ENCODE data around the gene GLT1D1. TPM values are rescaled to one million over a fixed set of nuclear protein-coding genes. Genes with fewer than 3 reads are reported as not detected.

Gene GLT1D1
- total RNA-seq, 2 experiments from 2014 or later: 0.30 to 0.53 TPM

DNA sequence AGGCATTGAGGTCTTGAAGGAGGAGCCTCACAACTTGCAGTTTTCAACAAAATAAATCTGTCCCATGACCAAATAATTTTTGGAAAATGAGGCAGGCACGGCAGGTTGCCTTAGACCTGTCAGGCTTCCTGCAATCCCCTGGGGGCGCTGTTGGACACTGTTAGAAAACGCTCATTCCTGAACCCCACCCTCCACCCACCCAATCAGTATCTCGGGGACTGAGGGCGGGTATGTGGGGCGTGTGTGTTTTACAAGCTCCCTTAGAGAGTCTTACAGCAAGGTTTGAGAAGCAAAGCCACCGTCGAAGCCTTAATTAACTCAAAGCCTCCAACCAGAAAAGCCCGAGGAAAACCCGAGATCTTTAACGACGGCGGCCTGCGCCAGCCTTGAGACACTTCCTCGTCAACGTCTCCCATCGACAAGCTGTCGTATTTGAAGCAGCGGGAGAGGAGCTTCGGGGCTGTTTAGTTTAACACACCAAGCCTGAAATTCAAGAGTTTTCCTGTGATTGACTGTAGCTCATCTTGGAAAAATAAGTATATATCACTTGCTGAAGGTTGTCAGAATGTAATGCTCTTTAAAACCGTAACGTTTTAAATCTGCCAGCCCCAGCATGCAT, 123.0 kb downstream of the GLT1D1 start:
- ATAC-seq: peak; percentile 71
- intact Hi-C loops (cut with DNase I, micrococcal nuclease): no loop called here
- POLR2A ChIA-PET: no interaction called here

GRCh38 chr12:128977441-128977840, 124.2 kb downstream of the GLT1D1 start:
- POLR2A ChIA-PET: no interaction called here
- Mint-ChIP-seq H3K9me3 (ENCODE audit: low read depth) (no peaks in the 10 kb centered on the region), H3K4me3 (no peak overlapping the region), H3K27me3 (peaks cover 23% of the 10 kb centered on the region), H3K27ac (no peak overlapping the region), H3K4me1 (no peaks in the 10 kb centered on the region), H3K36me3 (ENCODE audit: low read depth) (no peaks in the 10 kb centered on the region)
- no peak for DNase-seq
- CTCF ChIA-PET: no interaction called here
- no peak for ATAC-seq
- intact Hi-C loops (cut with DNase I, micrococcal nuclease): no loop called here

More for the DNA sequence above, 123.0 kb downstream of the GLT1D1 start:
- no peaks in the 10 kb centered on the region for H3K9me3 Mint-ChIP-seq (ENCODE audit: low read depth)
- H3K27me3 Mint-ChIP-seq: peaks cover 20% of the 10 kb centered on the region
- CTCF ChIA-PET: interaction anchor here (0.6 to 1.7 kb wide), 5 partner anchors 11 to 824 kb away, joined by 3 to 4 read pairs (median 3); no protein-coding TSS in a partner anchor
- peak; percentile 73 for DNase-seq
- no peaks in the 10 kb centered on the region for H3K4me1 Mint-ChIP-seq
- no peak overlapping the region for H3K27ac Mint-ChIP-seq
- no peak overlapping the region for H3K4me3 Mint-ChIP-seq
- H3K36me3 Mint-ChIP-seq (ENCODE audit: low read depth): no peaks in the 10 kb centered on the region

DNA sequence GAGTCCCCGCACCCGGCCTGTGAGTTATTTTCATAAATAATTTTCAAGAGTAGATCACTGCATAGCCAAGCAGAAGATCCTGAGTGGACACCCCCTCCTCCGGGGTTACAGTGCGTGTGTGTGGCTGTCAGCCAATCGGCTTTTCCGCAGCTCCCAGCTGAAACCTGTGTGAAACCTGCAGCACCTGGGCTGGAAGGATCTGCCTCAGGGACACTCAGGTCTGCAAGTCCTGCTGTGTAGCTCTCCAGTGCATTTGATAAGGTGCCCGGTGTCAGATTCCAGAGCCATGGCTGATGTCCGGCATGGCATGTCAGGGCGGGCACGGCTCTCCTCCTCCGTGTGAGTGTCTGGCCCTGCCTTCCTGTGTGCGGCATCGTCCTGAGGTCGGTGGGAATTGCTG, 124.8 kb downstream of the GLT1D1 start:
- ATAC-seq (no peak), DNase-seq (no peak)
- H3K27me3 Mint-ChIP-seq: peaks cover 21% of the 10 kb centered on the region
- CTCF ChIA-PET: no interaction called here
- POLR2A ChIA-PET: no interaction called here
- H3K4me1 Mint-ChIP-seq: no peaks in the 10 kb centered on the region
- no peaks in the 10 kb centered on the region for H3K9me3 Mint-ChIP-seq (ENCODE audit: low read depth)
- no peak overlapping the region for H3K27ac Mint-ChIP-seq
- intact Hi-C loops (cut with DNase I, micrococcal nuclease): no loop called here
- H3K4me3 Mint-ChIP-seq: no peak overlapping the region
- no peaks in the 10 kb centered on the region for H3K36me3 Mint-ChIP-seq (ENCODE audit: low read depth)

DNA sequence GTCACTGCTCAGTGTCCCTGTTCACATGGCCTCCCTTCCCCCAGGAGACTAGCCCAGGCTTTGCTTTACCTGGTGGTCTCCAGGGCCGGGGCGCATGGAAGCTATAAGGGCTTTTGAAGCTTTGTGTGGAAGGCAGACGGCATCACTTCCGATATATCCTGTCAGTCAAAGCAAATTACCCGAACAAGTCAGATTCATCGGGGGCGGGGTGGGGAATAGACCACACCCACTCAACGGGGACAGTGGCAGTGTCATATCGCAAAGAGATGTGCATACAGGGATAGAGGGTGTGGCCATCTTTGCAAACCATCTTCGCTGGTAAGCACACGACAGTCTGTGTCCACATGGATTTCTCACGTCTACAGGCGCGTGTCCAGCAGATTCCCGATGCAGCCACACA, 127.3 kb downstream of the GLT1D1 start:
- ATAC-seq (no peak), DNase-seq (no peak)
- H3K9me3 Mint-ChIP-seq (ENCODE audit: low read depth): no peaks in the 10 kb centered on the region
- H3K27me3 Mint-ChIP-seq: peaks cover 12% of the 10 kb centered on the region
- no peaks in the 10 kb centered on the region for H3K4me1 Mint-ChIP-seq
- intact Hi-C loops (cut with DNase I, micrococcal nuclease): no loop called here
- CTCF ChIA-PET: no interaction called here
- POLR2A ChIA-PET: no interaction called here
- H3K4me3 Mint-ChIP-seq: no peak overlapping the region
- no peak overlapping the region for H3K27ac Mint-ChIP-seq
- H3K36me3 Mint-ChIP-seq (ENCODE audit: low read depth): no peaks in the 10 kb centered on the region

DNA sequence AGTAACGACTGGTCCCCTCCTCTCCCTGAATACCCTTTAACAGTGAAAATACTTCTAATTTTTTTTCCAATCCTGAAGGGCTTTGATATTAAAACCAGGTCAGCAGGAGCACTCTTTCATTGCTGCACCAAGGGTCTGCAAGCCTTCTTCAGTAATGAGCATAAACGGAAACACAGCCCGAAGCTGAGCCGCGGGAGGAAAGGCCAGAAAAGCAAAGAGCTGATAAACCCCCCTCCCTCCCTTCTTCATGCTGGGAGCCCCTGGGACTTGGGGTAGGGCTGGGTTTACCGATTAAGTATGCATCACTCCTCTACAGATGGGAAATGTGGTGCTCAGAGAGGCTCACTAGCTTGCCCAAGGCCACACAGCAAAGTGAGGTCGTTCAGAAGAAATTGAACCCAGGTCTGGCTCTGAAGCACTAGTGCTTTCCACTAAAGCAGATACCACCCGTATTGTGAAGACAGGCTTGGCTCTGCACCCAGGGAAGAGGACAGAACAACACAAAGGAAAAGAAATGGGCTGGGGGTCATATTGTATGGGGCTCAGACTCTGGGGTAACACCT, 128.8 kb downstream of the GLT1D1 start:
- H3K4me3 Mint-ChIP-seq: no peak overlapping the region
- ChIA-PET POLR2A (no interaction called here), CTCF (no interaction called here)
- intact Hi-C loops (cut with DNase I, micrococcal nuclease): no loop called here
- H3K9me3 Mint-ChIP-seq (ENCODE audit: low read depth): no peaks in the 10 kb centered on the region
- H3K27me3 Mint-ChIP-seq: peaks cover 8% of the 10 kb centered on the region
- H3K27ac Mint-ChIP-seq: no peak overlapping the region
- H3K4me1 Mint-ChIP-seq: no peaks in the 10 kb centered on the region
- ATAC-seq: no peak
- no peaks in the 10 kb centered on the region for H3K36me3 Mint-ChIP-seq (ENCODE audit: low read depth)
- DNase-seq: no peak

GRCh38 chr12:128982933-128983332, 129.7 kb downstream of the GLT1D1 start:
- intact Hi-C loops (cut with DNase I, micrococcal nuclease): no loop called here
- CTCF ChIA-PET: no interaction called here
- Mint-ChIP-seq H3K9me3 (ENCODE audit: low read depth) (no peaks in the 10 kb centered on the region), H3K27ac (no peak overlapping the region), H3K36me3 (ENCODE audit: low read depth) (no peaks in the 10 kb centered on the region), H3K4me3 (no peak overlapping the region), H3K4me1 (no peaks in the 10 kb centered on the region), H3K27me3 (peaks cover 8% of the 10 kb centered on the region)
- no peak for ATAC-seq
- no peak for DNase-seq
- POLR2A ChIA-PET: no interaction called here

DNA sequence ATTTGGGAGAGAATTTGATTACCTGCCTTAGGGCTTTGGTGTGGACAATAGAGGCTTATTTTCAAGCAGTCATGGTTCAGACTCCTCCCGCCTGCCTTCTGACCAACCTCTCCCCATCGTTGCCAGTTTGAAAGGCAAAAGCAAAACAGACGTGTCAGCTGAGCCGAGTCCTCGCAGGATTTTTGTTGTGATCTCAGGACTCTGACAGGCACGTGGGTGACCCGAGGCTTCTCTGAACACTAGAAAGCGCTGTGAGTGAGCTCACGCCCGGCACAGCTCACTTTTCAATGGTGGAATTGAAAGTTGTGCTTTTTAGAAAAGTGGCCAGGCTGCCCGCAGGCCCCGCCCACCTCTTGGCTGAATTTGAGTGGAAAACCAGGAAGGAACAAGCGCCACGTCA, 130.1 kb downstream of the GLT1D1 start:
- no peak overlapping the region for H3K27ac Mint-ChIP-seq
- CTCF ChIA-PET: no interaction called here
- no peaks in the 10 kb centered on the region for H3K9me3 Mint-ChIP-seq (ENCODE audit: low read depth)
- no peaks in the 10 kb centered on the region for H3K4me1 Mint-ChIP-seq
- no peak for ATAC-seq
- no peak for DNase-seq
- POLR2A ChIA-PET: no interaction called here
- H3K4me3 Mint-ChIP-seq: no peak overlapping the region
- H3K27me3 Mint-ChIP-seq: peaks cover 5% of the 10 kb centered on the region
- intact Hi-C loops (cut with DNase I, micrococcal nuclease): no loop called here
- H3K36me3 Mint-ChIP-seq (ENCODE audit: low read depth): no peaks in the 10 kb centered on the region

GRCh38 chr12:128986957-128987356, 133.7 kb downstream of the GLT1D1 start:
- H3K36me3 Mint-ChIP-seq (ENCODE audit: low read depth): no peaks in the 10 kb centered on the region
- H3K9me3 Mint-ChIP-seq (ENCODE audit: low read depth): no peaks in the 10 kb centered on the region
- DNase-seq (no peak), ATAC-seq (no peak)
- intact Hi-C loops (cut with DNase I, micrococcal nuclease): no loop called here
- no peak overlapping the region for H3K4me3 Mint-ChIP-seq
- no peak overlapping the region for H3K27ac Mint-ChIP-seq
- no peaks in the 10 kb centered on the region for H3K4me1 Mint-ChIP-seq
- ChIA-PET POLR2A (no interaction called here), CTCF (no interaction called here)
- H3K27me3 Mint-ChIP-seq: peaks cover 6% of the 10 kb centered on the region

DNA sequence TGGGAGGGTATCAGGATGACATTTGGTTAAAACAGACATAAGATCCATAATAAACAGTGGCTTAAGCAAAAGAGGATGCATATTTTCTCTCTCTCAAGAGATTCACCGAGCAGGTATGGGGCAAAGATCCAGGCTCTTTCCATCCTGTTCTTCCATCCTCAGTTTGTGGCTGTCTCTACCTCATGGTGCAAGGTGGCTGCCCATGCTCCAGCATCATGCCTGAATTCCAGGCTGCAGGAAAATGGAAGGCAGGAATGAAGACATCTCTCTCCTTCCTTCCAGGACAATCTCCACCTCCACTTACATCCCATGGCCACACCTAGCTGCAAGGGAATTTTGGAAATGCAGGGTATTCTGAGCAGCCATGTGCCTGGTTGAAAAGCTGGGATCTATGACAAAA, 136.0 kb downstream of the GLT1D1 start:
- ATAC-seq: no peak
- peaks cover 3% of the 10 kb centered on the region for H3K27me3 Mint-ChIP-seq
- no peak overlapping the region for H3K4me3 Mint-ChIP-seq
- ChIA-PET POLR2A (no interaction called here), CTCF (interaction anchor here (1.2 kb wide), 1 partner anchor 13 kb away, joined by 4 read pairs; no protein-coding TSS in a partner anchor)
- no peaks in the 10 kb centered on the region for H3K36me3 Mint-ChIP-seq (ENCODE audit: low read depth)
- H3K9me3 Mint-ChIP-seq (ENCODE audit: low read depth): no peaks in the 10 kb centered on the region
- no peak overlapping the region for H3K27ac Mint-ChIP-seq
- no peak for DNase-seq
- no peaks in the 10 kb centered on the region for H3K4me1 Mint-ChIP-seq
- intact Hi-C loops (cut with DNase I, micrococcal nuclease): no loop called here

DNA sequence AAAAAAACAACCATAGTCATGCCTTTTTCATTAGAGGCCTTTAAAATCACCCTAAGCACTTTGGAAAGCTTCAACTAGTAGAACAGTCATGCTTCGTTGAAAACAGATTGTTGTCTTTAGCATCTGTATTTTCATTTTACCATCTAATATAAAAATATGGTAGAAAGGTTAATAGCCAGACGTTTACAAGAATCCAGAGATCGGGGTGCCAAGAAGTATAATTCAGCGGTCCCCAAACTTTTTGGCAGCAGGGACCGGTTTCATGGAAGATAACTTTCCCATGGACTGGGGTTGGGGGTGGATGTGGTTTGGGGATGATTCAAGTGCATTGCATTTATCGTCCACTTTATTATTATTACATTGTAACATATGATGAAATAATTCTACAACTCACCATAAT, 138.4 kb downstream of the GLT1D1 start:
- H3K27ac Mint-ChIP-seq: no peak overlapping the region
- DNase-seq (no peak), ATAC-seq (no peak)
- H3K4me1 Mint-ChIP-seq: no peaks in the 10 kb centered on the region
- no peak overlapping the region for H3K4me3 Mint-ChIP-seq
- ChIA-PET POLR2A (no interaction called here), CTCF (interaction anchor here (0.7 to 0.8 kb wide), 2 partner anchors 15 to 1701 kb away, joined by 3 read pairs; no protein-coding TSS in a partner anchor)
- H3K9me3 Mint-ChIP-seq (ENCODE audit: low read depth): no peaks in the 10 kb centered on the region
- H3K36me3 Mint-ChIP-seq (ENCODE audit: low read depth): no peaks in the 10 kb centered on the region
- intact Hi-C loops (cut with DNase I, micrococcal nuclease): no loop called here
- H3K27me3 Mint-ChIP-seq: peaks cover 3% of the 10 kb centered on the region

GRCh38 chr12:128992116-128992515, 138.8 kb downstream of the GLT1D1 start:
- no peak overlapping the region for H3K4me3 Mint-ChIP-seq
- POLR2A ChIA-PET: no interaction called here
- CTCF ChIA-PET: interaction anchor here (0.7 kb wide), 1 partner anchor 16 kb away, joined by 3 read pairs; no protein-coding TSS in a partner anchor
- no peak for DNase-seq
- H3K9me3 Mint-ChIP-seq (ENCODE audit: low read depth): peaks cover 3% of the 10 kb centered on the region
- no peak overlapping the region for H3K27ac Mint-ChIP-seq
- no peaks in the 10 kb centered on the region for H3K36me3 Mint-ChIP-seq (ENCODE audit: low read depth)
- peaks cover 3% of the 10 kb centered on the region for H3K27me3 Mint-ChIP-seq
- intact Hi-C loops (cut with DNase I, micrococcal nuclease): no loop called here
- no peak for ATAC-seq
- H3K4me1 Mint-ChIP-seq: no peaks in the 10 kb centered on the region

DNA sequence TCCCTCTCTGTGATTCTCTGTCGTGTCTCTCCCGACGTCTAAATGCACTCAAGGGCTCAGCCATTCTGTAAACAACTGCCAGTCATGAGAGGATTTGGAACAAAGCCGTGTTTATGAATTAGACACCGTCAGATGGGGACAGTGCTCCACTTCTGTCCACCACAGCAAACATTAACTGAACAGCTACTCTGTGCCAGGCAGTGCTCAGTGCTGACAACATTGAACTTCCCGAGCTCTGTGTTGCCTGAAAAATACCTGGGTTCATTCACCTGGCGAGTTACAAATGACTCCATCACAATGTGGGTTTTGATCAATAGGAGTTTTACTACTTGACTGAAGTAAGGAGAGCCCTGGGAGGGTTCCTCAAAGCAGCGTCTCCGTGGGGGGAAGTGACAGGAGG, 139.3 kb downstream of the GLT1D1 start:
- CTCF ChIA-PET: no interaction called here
- intact Hi-C loops (cut with DNase I, micrococcal nuclease): no loop called here
- Mint-ChIP-seq H3K36me3 (ENCODE audit: low read depth) (no peaks in the 10 kb centered on the region), H3K4me3 (no peak overlapping the region), H3K27ac (no peak overlapping the region), H3K27me3 (peaks cover 3% of the 10 kb centered on the region), H3K9me3 (ENCODE audit: low read depth) (peaks cover 7% of the 10 kb centered on the region), H3K4me1 (no peaks in the 10 kb centered on the region)
- ATAC-seq: no peak
- POLR2A ChIA-PET: no interaction called here
- DNase-seq: no peak
